NCI-H446 (cell line): ENCODE measurements around the gene CNTNAP2.

Source experiments
- DNase-seq, 2 experiments: peaks; one replicate each; lab custom pipeline; 2025; lab: John Stamatoyannopoulos, UW

Gene CNTNAP2

GRCh38 chr7:148340438-148341280, 2224.1 kb downstream of the CNTNAP2 start:
- no peak for DNase-seq

DNA sequence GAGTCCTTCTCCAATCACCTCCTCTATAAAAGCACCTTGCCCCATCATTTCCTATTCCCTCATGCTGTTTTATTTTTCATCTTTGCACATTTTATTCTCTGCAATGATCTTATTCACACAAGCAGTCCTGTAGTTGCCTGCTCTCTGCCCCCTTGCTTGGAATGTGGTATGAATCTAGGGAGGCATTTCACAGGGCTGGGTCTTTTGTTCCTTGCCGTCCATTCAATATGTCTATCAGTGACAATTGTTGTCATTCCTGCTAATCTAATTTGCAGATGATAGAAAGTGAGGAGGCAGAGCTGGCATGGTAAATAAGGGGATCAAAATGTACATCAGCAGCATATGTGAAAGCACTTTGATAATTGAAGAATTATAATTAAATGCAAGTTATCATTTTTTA, 2227.8 kb downstream of the CNTNAP2 start:
- DNase-seq: no peak

DNA sequence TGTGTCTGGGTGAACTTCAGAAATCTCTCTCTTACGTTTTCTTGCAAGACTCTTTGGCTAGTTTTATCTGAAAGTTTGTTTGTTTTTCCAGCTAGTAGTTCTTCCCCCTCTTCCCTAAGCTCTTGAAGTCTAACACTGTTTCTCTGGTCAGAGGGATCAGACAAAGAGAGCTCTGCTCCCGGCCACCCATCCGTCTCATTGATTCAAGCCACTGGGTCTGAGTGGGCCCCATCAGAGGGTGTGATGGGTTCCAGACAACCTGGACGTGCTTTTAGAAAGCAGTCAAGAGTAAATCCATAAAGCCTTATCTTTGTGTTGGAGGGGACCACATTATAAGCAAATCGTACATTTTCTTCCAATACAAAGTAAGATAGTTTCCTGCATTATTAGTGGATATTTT, 2231.4 kb downstream of the CNTNAP2 start:
- DNase-seq: no peak

DNA sequence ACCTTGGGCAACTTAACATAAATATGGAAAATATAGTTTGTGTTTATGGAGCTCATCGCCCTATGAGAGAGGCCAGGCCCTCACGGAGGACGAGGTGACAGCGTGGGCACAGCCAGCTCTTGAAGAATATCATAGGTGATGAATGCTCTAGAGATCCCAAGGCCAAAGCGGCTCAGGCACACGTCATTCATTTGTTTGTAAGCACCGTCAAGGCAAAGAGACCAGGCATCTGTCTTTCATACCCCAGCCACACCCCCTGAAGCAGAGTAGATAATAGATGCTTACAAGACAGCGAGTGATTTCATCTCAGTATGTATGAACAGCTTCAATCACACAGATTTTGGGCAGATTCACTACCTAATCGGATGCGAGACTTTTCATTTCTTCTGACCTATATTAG, 2231.9 kb downstream of the CNTNAP2 start:
- DNase-seq: no peak

- DNase-seq: no peak
Measured at GRCh38 chr7:148356303-148356702, 2239.7 kb downstream of the CNTNAP2 start.

DNA sequence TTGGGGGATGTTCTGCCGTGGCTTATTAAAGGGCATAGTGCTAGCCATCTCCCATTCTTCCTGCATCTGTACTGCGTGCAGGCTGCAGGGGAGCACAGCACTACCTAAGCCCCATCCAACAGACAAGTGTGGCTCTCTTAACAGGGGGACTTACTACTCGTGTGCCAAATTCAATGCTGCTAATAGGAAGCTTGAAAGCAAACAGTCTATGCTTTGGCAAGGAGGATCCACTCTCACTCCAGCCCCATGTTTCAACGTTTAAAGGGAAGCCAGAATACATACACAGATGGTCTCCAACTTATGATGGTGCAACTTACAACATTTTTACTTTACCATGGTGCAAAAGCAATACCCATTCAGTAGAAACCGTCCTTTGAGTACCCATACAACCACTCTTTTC, 2245.9 kb downstream of the CNTNAP2 start:
- no peak for DNase-seq

GRCh38 chr7:148367731-148368475, 2251.3 kb downstream of the CNTNAP2 start:
- no peak for DNase-seq

- no peak for DNase-seq
Measured at GRCh38 chr7:148368562-148368961, 2252.0 kb downstream of the CNTNAP2 start.

- no peak for DNase-seq
Measured at GRCh38 chr7:148371280-148371937, 2254.8 kb downstream of the CNTNAP2 start.

DNA sequence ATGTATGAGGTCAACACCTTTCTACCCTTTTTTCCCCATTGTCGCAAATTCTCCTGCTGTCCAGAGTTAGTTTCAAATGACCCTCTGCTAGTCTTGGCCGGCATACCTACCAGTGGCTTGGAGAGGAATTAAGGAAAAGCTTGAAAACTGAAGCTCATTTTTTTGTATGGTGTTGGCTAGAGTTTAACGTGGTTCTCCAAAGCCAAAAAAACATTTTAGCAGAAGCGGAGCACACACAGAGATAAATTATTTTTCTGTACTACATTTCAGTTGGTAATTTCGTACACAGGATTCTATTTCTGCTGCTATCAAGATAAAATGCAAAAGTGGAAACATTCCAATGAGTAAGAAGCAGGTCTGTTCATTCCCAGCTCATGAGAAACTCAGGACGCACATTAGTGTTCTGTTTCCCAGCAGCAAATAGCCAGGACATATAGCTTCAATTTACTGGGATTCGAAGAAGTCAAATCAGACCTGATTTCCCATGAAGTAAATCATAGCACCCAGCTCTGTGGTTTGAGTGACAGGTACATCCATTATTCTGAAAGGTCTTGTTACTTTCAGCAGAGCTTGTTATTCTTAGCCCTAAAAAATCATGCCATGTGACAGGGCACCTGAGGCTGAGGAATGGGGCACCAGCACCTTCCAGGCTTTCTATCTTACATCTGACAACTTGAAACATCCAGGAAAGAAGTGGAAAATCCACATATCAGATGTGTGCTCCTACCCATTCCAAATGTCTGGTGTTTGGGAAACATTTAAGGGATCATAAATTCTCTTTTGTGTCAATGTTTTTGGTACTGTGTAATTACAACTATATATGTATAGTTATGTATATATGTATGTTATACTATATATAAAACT, 2258.0 kb downstream of the CNTNAP2 start:
- no peak for DNase-seq

DNA sequence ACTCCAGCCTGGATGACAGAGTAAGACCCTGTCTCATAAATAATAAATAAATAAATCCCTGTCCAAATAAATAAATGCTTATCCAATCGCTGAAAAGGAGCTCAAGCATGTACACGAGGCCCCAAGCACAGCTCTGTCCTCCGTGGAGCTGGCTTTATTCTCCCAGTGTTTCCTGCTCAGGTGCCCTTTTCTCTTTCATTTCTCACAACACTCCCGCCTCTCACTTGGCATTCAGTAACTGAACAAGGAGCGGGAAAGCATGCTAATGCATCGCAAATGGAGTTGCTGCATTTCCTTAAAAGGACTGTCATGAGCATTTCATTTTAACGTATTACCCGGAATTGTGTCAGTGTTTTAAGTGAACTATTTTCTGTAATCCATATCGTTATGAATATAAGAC, 2263.1 kb downstream of the CNTNAP2 start:
- no peak for DNase-seq

GRCh38 chr7:148380596-148381419, 2264.2 kb downstream of the CNTNAP2 start:
- DNase-seq: no peak

GRCh38 chr7:148382596-148382995, 2266.0 kb downstream of the CNTNAP2 start:
- DNase-seq: no peak

GRCh38 chr7:148383651-148384050, 2267.1 kb downstream of the CNTNAP2 start:
- DNase-seq: no peak

DNA sequence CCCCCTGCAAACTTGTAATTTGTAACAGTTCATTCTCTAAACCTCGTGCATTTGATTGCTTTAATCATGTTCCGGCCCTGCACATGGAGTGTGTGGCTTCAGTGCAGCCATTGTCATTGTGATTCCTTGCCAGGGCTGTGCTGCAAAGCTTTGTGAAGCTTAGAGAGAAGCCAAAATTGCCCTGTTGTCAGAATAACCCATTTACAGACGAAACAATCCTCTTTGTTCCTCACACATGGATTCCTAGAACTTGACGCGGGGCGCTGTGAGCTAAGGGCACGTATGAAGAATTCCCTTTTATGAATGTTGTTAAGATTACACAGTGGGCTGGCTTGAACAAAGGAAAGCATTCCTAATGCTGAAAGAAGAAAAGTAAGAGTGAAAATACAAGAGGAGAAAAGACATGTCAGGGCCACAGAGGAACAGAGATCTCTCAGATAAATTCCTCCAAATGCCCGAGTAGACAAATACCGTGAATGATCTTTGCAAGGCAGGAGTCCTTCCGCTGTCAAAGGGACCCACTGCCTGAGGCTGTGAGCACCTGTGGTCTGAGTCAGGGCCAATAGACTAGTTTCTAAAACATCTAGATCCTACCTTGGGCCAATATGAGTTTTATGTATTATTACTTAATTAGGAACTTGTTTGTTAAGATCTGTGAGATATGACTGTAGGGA, 2268.5 kb downstream of the CNTNAP2 start:
- no peak for DNase-seq

- no peak for DNase-seq
Measured at GRCh38 chr7:148390381-148390780, 2273.8 kb downstream of the CNTNAP2 start.

- DNase-seq: no peak
Measured at GRCh38 chr7:148391591-148391990, 2275.0 kb downstream of the CNTNAP2 start.

DNA sequence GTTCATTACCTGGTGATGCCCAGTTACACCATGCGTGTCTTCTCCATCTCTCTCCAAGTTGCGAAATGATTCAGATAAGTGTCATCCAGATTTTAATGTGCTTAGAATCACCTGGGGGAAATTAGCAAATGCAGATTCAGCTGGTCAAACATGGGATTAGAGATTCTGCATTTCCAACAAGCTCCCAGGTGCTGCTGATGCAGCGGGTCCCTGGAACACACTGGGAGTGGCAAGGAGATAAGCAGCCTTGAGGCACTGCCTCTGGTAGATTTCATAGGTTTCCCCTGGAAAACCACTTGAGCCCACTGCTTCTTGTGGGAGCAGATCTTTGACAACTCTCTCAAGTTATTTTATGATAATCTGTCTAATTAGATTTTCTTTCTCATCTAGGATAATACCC, 2278.0 kb downstream of the CNTNAP2 start:
- no peak for DNase-seq

DNA sequence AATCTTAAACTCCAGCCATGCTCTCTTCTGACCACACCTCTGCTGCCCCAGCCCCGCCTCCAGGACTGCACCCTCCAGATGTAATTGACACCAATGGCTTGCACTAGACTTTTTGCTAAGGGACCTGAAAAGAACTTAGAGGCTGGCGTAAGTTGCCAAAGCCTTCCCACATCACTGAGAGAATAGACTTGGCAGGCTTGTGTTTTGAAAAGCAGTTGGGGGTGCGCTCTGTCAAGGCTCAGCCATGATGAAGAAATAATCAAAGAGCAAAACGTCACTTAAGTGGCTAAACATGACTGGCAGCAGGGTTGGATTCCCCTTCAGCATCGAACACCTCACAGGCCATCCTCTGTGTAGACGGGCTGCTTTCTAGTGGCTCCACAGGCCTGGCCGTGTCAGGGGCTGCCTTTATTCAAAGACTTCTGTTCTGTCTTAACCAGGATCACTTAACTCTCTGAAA, 2278.8 kb downstream of the CNTNAP2 start:
- DNase-seq: no peak

GRCh38 chr7:148395990-148396716, 2279.6 kb downstream of the CNTNAP2 start:
- DNase-seq: no peak
